Type B pancreatic cell (in vitro differentiated cells): ENCODE measurements around the gene NPEPL1. TPM values are rescaled to one million over a fixed set of nuclear protein-coding genes. Genes with fewer than 3 reads are reported as not detected.
"Not testable (repeated sequence)": the region's sequence is repeated elsewhere in the genome, so short reads cannot be mapped to it uniquely, and the experiment has no call there.

Experiments
- DNase-seq: peaks from one replicate; pipeline ENCODE4 v3.0.0; 2021; ENCODE audit warnings: mixed read lengths; ENCODE audit not compliant: unreplicated experiment; ENCODE audit errors: extremely low spot score
- H3K27ac Mint-ChIP-seq: 2 replicates; pipeline ENCODE4 v1.8.0; 2021; ENCODE audit warnings: mild to moderate bottlenecking, mixed read lengths
- H3K27me3 Mint-ChIP-seq: 2 replicates; pipeline ENCODE4 v1.8.0; 2021; ENCODE audit warnings: mixed read lengths
- H3K36me3 Mint-ChIP-seq: 2 replicates; pipeline ENCODE4 v1.8.0; 2021; ENCODE audit warnings: mixed read lengths
- H3K4me1 Mint-ChIP-seq: one replicate; pipeline ENCODE4 v1.8.0; 2021; ENCODE audit warnings: mixed read lengths; ENCODE audit not compliant: unreplicated experiment
- H3K4me3 Mint-ChIP-seq: 2 replicates; pipeline ENCODE4 v1.8.0; 2021; ENCODE audit warnings: mild to moderate bottlenecking, mixed read lengths
- H3K9me3 Mint-ChIP-seq: 2 replicates; pipeline ENCODE4 v1.8.0; 2021; ENCODE audit warnings: mixed read lengths
- CTCF ChIP-seq: fragments of 200-600 bp; sonication (generic); conservative IDR thresholded peaks from 2 replicates; pipeline ENCODE4 v1.5.0; 2021; ENCODE audit warnings: antibody characterized with exemption, mild to moderate bottlenecking
- total RNA-seq: library from RNA; stranded (reverse); gene quantifications from 2 replicates; pipeline ENCODE4 v1.2.1, GENCODE V29; 2021; ENCODE audit warnings: low replicate concordance

The NPEPL1 gene
- total RNA-seq, 1 donor from 2014 or later = 25.0 TPM

- Mint-ChIP-seq H3K4me3 (no peak overlapping the region), H3K27me3 (peaks cover 26% of the 10 kb centered on the region), H3K27ac (no peak overlapping the region), H3K9me3 (no peaks in the 10 kb centered on the region), H3K4me1 (no peaks in the 10 kb centered on the region), H3K36me3 (no peaks in the 10 kb centered on the region)
- peak; percentile 40 for DNase-seq
- TF ChIP-seq CTCF = no peak
Measured at GRCh38 chr20:58719971-58720371, 27.4 kb downstream of the NPEPL1 start.

GRCh38 chr20:58720890-58721289, 28.3 kb downstream of the NPEPL1 start:
- DNase-seq = peak; percentile 39
- H3K36me3 Mint-ChIP-seq = no peaks in the 10 kb centered on the region
- H3K4me1 Mint-ChIP-seq = no peaks in the 10 kb centered on the region
- H3K27ac Mint-ChIP-seq = no peak overlapping the region
- H3K27me3 Mint-ChIP-seq = peaks cover 26% of the 10 kb centered on the region
- H3K9me3 Mint-ChIP-seq = no peaks in the 10 kb centered on the region
- TF ChIP-seq CTCF = no peak
- no peak overlapping the region for H3K4me3 Mint-ChIP-seq

GRCh38 chr20:58721951-58722778, 29.6 kb downstream of the NPEPL1 start:
- Mint-ChIP-seq H3K27ac (no peak overlapping the region), H3K4me1 (no peaks in the 10 kb centered on the region), H3K27me3 (peaks cover 26% of the 10 kb centered on the region), H3K36me3 (no peaks in the 10 kb centered on the region), H3K4me3 (no peak overlapping the region), H3K9me3 (no peaks in the 10 kb centered on the region)
- DNase-seq = peak; percentile 47
- TF ChIP-seq CTCF = no peak

- H3K9me3 Mint-ChIP-seq = no peaks in the 10 kb centered on the region
- TF ChIP-seq CTCF = no peak
- H3K4me3 Mint-ChIP-seq = no peak overlapping the region
- no peak overlapping the region for H3K27ac Mint-ChIP-seq
- H3K36me3 Mint-ChIP-seq = no peaks in the 10 kb centered on the region
- H3K27me3 Mint-ChIP-seq = peaks cover 26% of the 10 kb centered on the region
- H3K4me1 Mint-ChIP-seq = no peaks in the 10 kb centered on the region
- peak; percentile 54 for DNase-seq
Measured at GRCh38 chr20:58722877-58723627, 30.5 kb downstream of the NPEPL1 start.

GRCh38 chr20:58723628-58723984, 31.0 kb downstream of the NPEPL1 start:
- peak; percentile 27 for DNase-seq
- H3K27ac Mint-ChIP-seq = no peak overlapping the region
- no peak overlapping the region for H3K4me3 Mint-ChIP-seq
- TF ChIP-seq CTCF = no peak
- H3K27me3 Mint-ChIP-seq = peaks cover 26% of the 10 kb centered on the region
- H3K4me1 Mint-ChIP-seq = no peaks in the 10 kb centered on the region
- H3K36me3 Mint-ChIP-seq = no peaks in the 10 kb centered on the region
- no peaks in the 10 kb centered on the region for H3K9me3 Mint-ChIP-seq

GRCh38 chr20:58726156-58726555, 33.6 kb downstream of the NPEPL1 start:
- H3K4me3 Mint-ChIP-seq, H3K27ac Mint-ChIP-seq, H3K36me3 Mint-ChIP-seq, H3K4me1 Mint-ChIP-seq, H3K9me3 Mint-ChIP-seq, DNase-seq: not testable (repeated sequence)
- H3K27me3 Mint-ChIP-seq = peaks cover 19% of the 10 kb centered on the region
